GM12878 (cell line): ENCODE data around the gene CANT1. TPM values are rescaled to one million over a fixed set of nuclear protein-coding genes. Genes with fewer than 3 reads are reported as not detected.

Experiments
- ATAC-seq: fragments of 200-7000 bp; cut with Tn5 transposase; 3 replicates; pipeline ENCODE4 v1.9.1; 2020; ENCODE audit warnings: mild to moderate bottlenecking, moderate library complexity
- BruUV-seq: library from RNA; stranded (reverse); fragments of 400-500 nt; replicated peaks from 2 replicates; lab custom pipeline; 2021; lab: Mats Ljungman, UMichigan
- CTCF ChIA-PET: fragments of 300-600 bp; sonication (Branson Sonifier 250); formaldehyde crosslinking; extraction: SDS; loops from one replicate; lab custom pipeline; 2021; ENCODE audit warnings: inconsistent platforms; lab: Yijun Ruan, JAX
- POLR2A ChIA-PET: fragments of 350-600 bp; formaldehyde crosslinking; extraction: SDS; loops from one replicate; lab custom pipeline; 2021; ENCODE audit warnings: inconsistent platforms; lab: Charles Lee
- RAD21 ChIA-PET: fragments of 300-600 bp; sonication (Branson Sonifier 250); formaldehyde crosslinking; loops from one replicate; lab custom pipeline; 2023; ENCODE audit warnings: antibody characterized with exemption; ENCODE audit not compliant: unreplicated experiment; lab: Charles Lee
- SMC1A ChIA-PET: fragments of 300-600 bp; sonication (Branson Sonifier 250); formaldehyde crosslinking; loops from one replicate; lab custom pipeline; 2023; ENCODE audit not compliant: unreplicated experiment, uncharacterized antibody; lab: Charles Lee
- DNase-seq: peaks from one replicate; pipeline ENCODE4 v3.0.0-alpha.2; 2011; ENCODE audit warnings: low read depth, low spot score
- FAIRE-seq: peaks from 3 replicates; lab custom pipeline; 2011; peaks lifted over from hg19 to GRCh38; lab: Jason Lieb, UNC
- H2AFZ ChIP-seq: 2 replicates; pipeline ENCODE4 v1.6.0; 2011; ENCODE audit warnings: low read depth, low read length, control low read depth; ENCODE audit not compliant: control insufficient read depth
- H3K27ac ChIP-seq: 2 replicates; pipeline ENCODE4 v1.5.1; 2011; ENCODE audit warnings: control low read depth; ENCODE audit not compliant: control insufficient read depth, insufficient read depth
- H3K27me3 ChIP-seq, 2 experiments: replicated peaks in 1 of 2; 2 replicates each; pipeline versions ENCODE4 v1.6.0 to v1.6.1; 2011; ENCODE audit warnings: low read length in 1 of 2; ENCODE audit not compliant: control insufficient read depth in 2 of 2, insufficient read depth in 2 of 2
- H3K36me3 ChIP-seq, 2 experiments: 2 replicates each; pipeline ENCODE4 v1.5.1; 2011; ENCODE audit warnings: low read length in 1 of 2; ENCODE audit not compliant: control insufficient read depth in 2 of 2, insufficient read depth in 2 of 2
- H3K4me1 ChIP-seq: 2 replicates; pipeline ENCODE4 v1.6.1; 2011; ENCODE audit warnings: mild to moderate bottlenecking, low read length, moderate library complexity, mixed read lengths; ENCODE audit not compliant: control insufficient read depth, insufficient read depth
- H3K4me2 ChIP-seq: 2 replicates; pipeline ENCODE4 v1.6.0; 2011; ENCODE audit warnings: control low read depth; ENCODE audit not compliant: control insufficient read depth, insufficient read depth
- H3K4me3 ChIP-seq: fragments of 200-600 bp; sonication (generic); 2 replicates; pipeline ENCODE4 v1.5.1; 2016
- H3K79me2 ChIP-seq: 2 replicates; pipeline ENCODE4 v1.6.0; 2011; ENCODE audit warnings: low read length; ENCODE audit not compliant: control insufficient read depth, insufficient read depth
- H3K9ac ChIP-seq: 2 replicates; pipeline ENCODE4 v1.8.0; 2011; ENCODE audit warnings: low read length, control low read depth, mixed read lengths; ENCODE audit not compliant: control insufficient read depth, insufficient read depth
- H3K9me3 ChIP-seq: replicated peaks from 3 replicates; pipeline ENCODE4 v1.5.1; 2011; ENCODE audit warnings: mild to moderate bottlenecking, low read length; ENCODE audit not compliant: control insufficient read depth, insufficient read depth
- H4K20me1 ChIP-seq: 2 replicates; pipeline ENCODE4 v1.6.0; 2011; ENCODE audit not compliant: control insufficient read depth, insufficient read depth
- CBX3 ChIP-seq: fragments of 200-600 bp; sonication (generic); IDR thresholded peaks from 2 replicates; pipeline ENCODE4 v1.6.1; 2016; ENCODE audit warnings: low read depth, borderline replicate concordance
- EED ChIP-seq: sonication (generic); IDR thresholded peaks from 2 replicates; pipeline ENCODE4 v1.6.1; 2016; ENCODE audit warnings: antibody characterized with exemption, low read depth
- GATAD2B ChIP-seq: fragments of 450-650 bp; conservative IDR thresholded peaks from 2 replicates; pipeline ENCODE4 v1.6.1; 2017; ENCODE audit warnings: low read depth, mild to moderate bottlenecking, moderate library complexity
- JUNB ChIP-seq: IDR thresholded peaks from 2 replicates; pipeline ENCODE4 v1.6.1; 2016; ENCODE audit warnings: antibody characterized with exemption, mild to moderate bottlenecking
- MEF2B ChIP-seq: fragments of 450-650 bp; IDR thresholded peaks from 2 replicates; pipeline ENCODE4 v1.6.1; 2018; ENCODE audit warnings: mild to moderate bottlenecking, moderate library complexity; ENCODE audit not compliant: partially characterized antibody, poor library complexity, severe bottlenecking
- MTA3 ChIP-seq: IDR thresholded peaks from 2 replicates; pipeline ENCODE4 v1.6.1; 2012; ENCODE audit warnings: low read length, inconsistent platforms, borderline replicate concordance
- NFIC ChIP-seq: IDR thresholded peaks from 2 replicates; pipeline ENCODE4 v1.6.1; 2012; ENCODE audit warnings: low read depth, mild to moderate bottlenecking, inconsistent platforms, low read length, moderate library complexity
- NFXL1 ChIP-seq: fragments of 450-650 bp; IDR thresholded peaks from 2 replicates; pipeline ENCODE4 v1.6.1; 2017; ENCODE audit warnings: antibody characterized with exemption, mild to moderate bottlenecking, borderline replicate concordance
- NR2F1 ChIP-seq: fragments of 450-650 bp; conservative IDR thresholded peaks from 2 replicates; pipeline ENCODE4 v1.6.1; 2017; ENCODE audit warnings: mild to moderate bottlenecking
- SPI1 ChIP-seq: IDR thresholded peaks from 2 replicates; pipeline ENCODE4 v1.6.1; 2011; ENCODE audit warnings: low read depth, mild to moderate bottlenecking, low read length, moderate library complexity, borderline replicate concordance; ENCODE audit not compliant: insufficient read depth
- ZZZ3 ChIP-seq: IDR thresholded peaks from 2 replicates; pipeline ENCODE4 v1.6.1; 2011; ENCODE audit warnings: low read depth; ENCODE audit not compliant: control insufficient read depth, insufficient read length
- WGBS: methylation state at CpG from one replicate; pipeline ENCODE4 v1.1.6; 2016; ENCODE audit warnings: low lambda C conversion rate; ENCODE audit not compliant: insufficient replicate concordance, insufficient coverage; ENCODE audit errors: missing lambda C conversion rate; 5-methylcytosine and 5-hydroxymethylcytosine counted together
- in situ Hi-C: fragments of 300-500 bp; cut with MboI; formaldehyde crosslinking; loops from 9 replicates; pipeline ENCODE4 v1.14.3; 2018; ENCODE audit warnings: mixed read lengths
- intact Hi-C: fragments of 100-400 bp; cut with micrococcal nuclease; formaldehyde crosslinking; loops from one replicate; pipeline ENCODE4 v1.14.2; 2022; ENCODE audit not compliant: unreplicated experiment
- polyA plus RNA-seq, 11 experiments: library from polyadenylated mRNA; depleted of rRNA in 4 of 11; unstranded in 6 of 11; stranded (reverse) in 5 of 11; fragments of >200 nt; fragmentation: Nextera tagmentation in 4 of 11; fragmentation: Illumina TruSeq in 1 of 11; extraction: Ambion mirVana in 4 of 11; extraction: Trizol in 1 of 11; gene quantifications; 1 replicate in 1 of 11; 2 replicates in 10 of 11; pipeline versions ENCODE4 v1.2.1 to v1.2.3, GENCODE V29; 2011 to 2016; ENCODE audit warnings: inconsistent platforms in 2 of 11, missing spikeins in 2 of 11, low read depth in 1 of 11
- total RNA-seq, 4 experiments: library from RNA; depleted of rRNA in 3 of 4; stranded (reverse); fragments of >200 nt in 3 of 4; fragmentation: Illumina TruSeq in 1 of 4; extraction: Trizol in 1 of 4; gene quantifications; 2 replicates each; pipeline versions ENCODE4 v1.2.1 to v1.2.3, GENCODE V29; 2013 to 2021
- TF ChIP-seq, protein P1 (sequence below): IDR thresholded peaks from 2 replicates; pipeline ENCODE4 v1.6.1; 2011; ENCODE audit warnings: borderline replicate concordance, low read depth, mild to moderate bottlenecking, moderate library complexity, low read length; ENCODE audit not compliant: insufficient read depth, poor library complexity, severe bottlenecking
- TF ChIP-seq, protein P2 (sequence below), 3 experiments: IDR thresholded peaks in 2 of 3; conservative IDR thresholded peaks in 1 of 3; 2 replicates each; pipeline ENCODE4 v1.5.1; 2011; ENCODE audit warnings: low read depth in 3 of 3, low read length in 3 of 3, mild to moderate bottlenecking in 3 of 3, control low read depth in 2 of 3, moderate library complexity in 2 of 3, inconsistent platforms in 1 of 3, mixed read lengths in 1 of 3; ENCODE audit not compliant: control insufficient read depth in 2 of 3, insufficient read depth in 1 of 3; ENCODE audit errors: extremely low read depth in 1 of 3

Gene CANT1
- total and polyA plus RNA-seq, 10 of the 15 experiments (the other 5 are each of a cell fraction or from before 2014, with no cell fraction given) = 2.2 to 59.2 (median 20.2) TPM

DNA sequence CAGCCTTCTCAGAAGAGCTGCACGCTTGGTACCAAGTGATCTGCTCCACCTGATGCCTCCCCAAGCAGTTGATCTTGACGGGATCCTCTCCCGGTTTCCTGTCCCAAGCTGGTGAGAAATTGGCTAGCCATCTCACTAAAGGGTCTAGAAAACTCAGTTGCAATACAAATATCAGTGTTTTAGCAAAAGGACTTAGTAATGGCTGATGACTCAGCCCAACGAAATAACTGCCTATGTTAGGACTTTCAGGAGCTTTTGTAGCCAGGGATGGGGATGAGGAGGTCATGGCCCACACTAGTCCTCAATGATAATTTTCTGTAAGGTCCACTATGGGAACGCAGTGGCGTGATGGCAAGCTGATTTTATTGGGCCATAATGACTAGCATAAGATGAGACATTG lies 41.7 kb upstream of the CANT1 start:
- intact Hi-C loops (no loop called here), in situ Hi-C loops (no loop called here)
- 24% methylated on average over 6 of the region's 6 CpGs for WGBS
- Histone ChIP-seq H3K27ac (no peak overlapping the region), H3K4me2 (no peak overlapping the region), H3K36me3 (no peaks in the 10 kb centered on the region), H3K27me3 (no peaks in the 10 kb centered on the region; a peak in 1 of 4 replicates), H3K9me3 (no peaks in the 10 kb centered on the region; the same call in 2 of the 3 replicates), H2AFZ (no peak overlapping the region), H4K20me1 (no peaks in the 10 kb centered on the region), H3K9ac (no peak overlapping the region), H3K79me2 (no peaks in the 10 kb centered on the region), H3K4me3 (no peak overlapping the region), H3K4me1 (no peaks in the 10 kb centered on the region; the same call in 1 of the 2 replicates)
- ChIA-PET SMC1A (no interaction called here), CTCF (interaction anchor here (1.7 to 2.7 kb wide), 2 partner anchors 10 to 33 kb away, joined by 4 to 10 read pairs; no protein-coding TSS in a partner anchor), POLR2A (no interaction called here), RAD21 (no interaction called here)
- no peak for TF ChIP-seq EED
- TF ChIP-seq JUNB = no peak
- TF ChIP-seq SPI1 = no peak
- no peak for TF ChIP-seq ZZZ3
- TF ChIP-seq NR2F1 = no peak
- DNase-seq (no peak), FAIRE-seq (no peak), ATAC-seq (no peak)
- no TSS peak for BruUV-seq

DNA sequence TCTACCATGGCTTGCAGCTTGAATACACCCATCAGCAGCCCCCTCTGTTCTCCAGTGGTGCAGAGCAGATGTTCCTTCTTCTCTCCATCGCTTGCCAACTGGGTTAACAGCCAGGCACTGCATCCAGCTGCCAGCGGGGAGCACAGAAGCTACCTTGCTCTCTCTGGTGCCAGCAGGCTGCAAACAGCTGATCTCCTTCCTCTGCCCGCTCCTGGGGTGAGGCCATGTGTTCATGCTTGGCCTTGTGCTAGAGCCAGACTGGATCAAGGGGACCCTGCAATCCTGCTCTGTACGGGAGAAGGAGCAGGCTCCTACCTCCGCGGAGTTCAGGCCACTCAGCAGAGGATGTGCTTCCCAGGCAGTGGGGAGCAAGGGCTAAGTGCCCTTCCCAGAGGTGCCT lies 41.0 kb upstream of the CANT1 start:
- Histone ChIP-seq H4K20me1 (no peaks in the 10 kb centered on the region), H3K4me3 (no peak overlapping the region), H3K79me2 (no peaks in the 10 kb centered on the region), H3K27ac (no peak overlapping the region), H3K9ac (no peak overlapping the region), H3K4me1 (no peaks in the 10 kb centered on the region; the same call in 1 of the 2 replicates), H3K9me3 (no peaks in the 10 kb centered on the region; the same call in 2 of the 3 replicates), H3K27me3 (no peaks in the 10 kb centered on the region; a peak in 1 of 4 replicates), H3K4me2 (no peak overlapping the region), H2AFZ (no peak overlapping the region), H3K36me3 (no peaks in the 10 kb centered on the region)
- ATAC-seq (no peak), DNase-seq (no peak), FAIRE-seq (no peak)
- POLR2A ChIA-PET = interaction anchor here (0.5 kb wide), 1 partner anchor 174 kb away, joined by 3 read pairs; no protein-coding TSS in a partner anchor
- intact Hi-C loops = no loop called here
- RAD21 ChIA-PET = no interaction called here
- SMC1A ChIA-PET = no interaction called here
- WGBS = 13% methylated on average over 6 of the region's 6 CpGs
- CTCF ChIA-PET = interaction anchor here (0.8 to 2.7 kb wide), 2 partner anchors 9 kb away, joined by 3 to 10 read pairs; no protein-coding TSS in a partner anchor
- no peak for TF ChIP-seq MEF2B
- no peak for TF ChIP-seq CBX3
- TF ChIP-seq NFXL1 = no peak
- TF ChIP-seq, protein P1, sequence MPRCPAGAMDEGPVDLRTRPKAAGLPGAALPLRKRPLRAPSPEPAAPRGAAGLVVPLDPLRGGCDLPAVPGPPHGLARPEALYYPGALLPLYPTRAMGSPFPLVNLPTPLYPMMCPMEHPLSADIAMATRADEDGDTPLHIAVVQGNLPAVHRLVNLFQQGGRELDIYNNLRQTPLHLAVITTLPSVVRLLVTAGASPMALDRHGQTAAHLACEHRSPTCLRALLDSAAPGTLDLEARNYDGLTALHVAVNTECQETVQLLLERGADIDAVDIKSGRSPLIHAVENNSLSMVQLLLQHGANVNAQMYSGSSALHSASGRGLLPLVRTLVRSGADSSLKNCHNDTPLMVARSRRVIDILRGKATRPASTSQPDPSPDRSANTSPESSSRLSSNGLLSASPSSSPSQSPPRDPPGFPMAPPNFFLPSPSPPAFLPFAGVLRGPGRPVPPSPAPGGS = no peak
- TF ChIP-seq MTA3 = no peak
- TF ChIP-seq, protein P2, sequence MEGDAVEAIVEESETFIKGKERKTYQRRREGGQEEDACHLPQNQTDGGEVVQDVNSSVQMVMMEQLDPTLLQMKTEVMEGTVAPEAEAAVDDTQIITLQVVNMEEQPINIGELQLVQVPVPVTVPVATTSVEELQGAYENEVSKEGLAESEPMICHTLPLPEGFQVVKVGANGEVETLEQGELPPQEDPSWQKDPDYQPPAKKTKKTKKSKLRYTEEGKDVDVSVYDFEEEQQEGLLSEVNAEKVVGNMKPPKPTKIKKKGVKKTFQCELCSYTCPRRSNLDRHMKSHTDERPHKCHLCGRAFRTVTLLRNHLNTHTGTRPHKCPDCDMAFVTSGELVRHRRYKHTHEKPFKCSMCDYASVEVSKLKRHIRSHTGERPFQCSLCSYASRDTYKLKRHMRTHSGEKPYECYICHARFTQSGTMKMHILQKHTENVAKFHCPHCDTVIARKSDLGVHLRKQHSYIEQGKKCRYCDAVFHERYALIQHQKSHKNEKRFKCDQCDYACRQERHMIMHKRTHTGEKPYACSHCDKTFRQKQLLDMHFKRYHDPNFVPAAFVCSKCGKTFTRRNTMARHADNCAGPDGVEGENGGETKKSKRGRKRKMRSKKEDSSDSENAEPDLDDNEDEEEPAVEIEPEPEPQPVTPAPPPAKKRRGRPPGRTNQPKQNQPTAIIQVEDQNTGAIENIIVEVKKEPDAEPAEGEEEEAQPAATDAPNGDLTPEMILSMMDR (IDR thresholded peaks at IDR 0.05 in 2 of 3, conservative IDR thresholded peaks at IDR 0.05 in 1 of 3; ENCODE audit: control insufficient read depth in 2 of 3, extremely low read depth in 1 of 3, insufficient read depth in 1 of 3, low read depth in 3 of 3, low read length in 3 of 3) = no peak
- TF ChIP-seq GATAD2B = no peak
- no peak for TF ChIP-seq NFIC
- BruUV-seq = no TSS peak
- in situ Hi-C loops = no loop called here
